BJ (cell line): ENCODE measurements around the gene ZNF385C. TPM values are rescaled to one million over a fixed set of nuclear protein-coding genes. Genes with fewer than 3 reads are reported as not detected.

Experiments used
- CTCF ChIA-PET: fragments of 350-600 bp; formaldehyde crosslinking; extraction: SDS; loops from one replicate; lab custom pipeline; 2021; ENCODE audit warnings: antibody characterized with exemption, inconsistent platforms; lab: Yijun Ruan, JAX
- POLR2A ChIA-PET: fragments of 300-600 bp; sonication (Branson Sonifier 250); formaldehyde crosslinking; extraction: SDS; loops from one replicate; lab custom pipeline; 2021; ENCODE audit warnings: antibody characterized with exemption; lab: Charles Lee
- DNase-seq: peaks from one replicate; pipeline ENCODE4 v3.0.0-alpha.2; 2011; ENCODE audit warnings: low read depth
- H3K27me3 ChIP-seq: 2 replicates; pipeline ENCODE4 v1.6.0; 2011; ENCODE audit warnings: low read length; ENCODE audit not compliant: control insufficient read depth, insufficient read depth
- H3K36me3 ChIP-seq: 2 replicates; pipeline ENCODE4 v1.5.1; 2011; ENCODE audit warnings: low read length; ENCODE audit not compliant: control insufficient read depth, insufficient read depth
- H3K4me3 ChIP-seq: 2 replicates; pipeline ENCODE4 v1.5.1; 2011; ENCODE audit warnings: low read depth, mild to moderate bottlenecking, control low read depth, low read length
- polyA plus RNA-seq: library from polyadenylated mRNA; depleted of rRNA; stranded (reverse); fragments of >200 nt; gene quantifications from 2 replicates; pipeline ENCODE4 v1.2.3, GENCODE V29; 2011
- TF ChIP-seq, protein P1 (sequence below): IDR thresholded peaks from 2 replicates; pipeline ENCODE4 v1.5.1; 2011; ENCODE audit warnings: low read depth, mild to moderate bottlenecking, control low read depth, inconsistent platforms, low read length, moderate library complexity; ENCODE audit not compliant: insufficient read depth

Gene ZNF385C
- polyA plus RNA-seq, 1 experiment, result not detected

DNA sequence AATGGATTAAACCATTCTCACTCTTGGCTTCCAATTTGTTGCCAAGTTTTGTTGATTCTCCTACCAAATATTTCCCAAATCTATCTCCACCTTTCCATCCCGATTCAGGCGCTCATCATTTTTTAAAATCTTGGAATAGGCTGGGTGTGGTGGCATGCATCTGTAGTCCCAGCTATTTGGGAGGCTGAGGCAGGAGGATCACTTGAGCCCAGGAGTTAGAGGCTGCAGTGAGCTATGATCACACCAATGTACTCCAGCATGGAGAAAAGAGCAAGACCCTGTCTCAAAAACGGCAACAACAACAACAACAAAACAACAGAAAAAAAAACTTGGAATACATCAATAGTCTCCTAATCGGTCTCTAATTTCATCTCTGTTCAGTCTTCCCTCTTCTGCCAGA is 79.3 kb downstream of the ZNF385C start:
- Histone ChIP-seq H3K4me3 (no peak overlapping the region), H3K27me3 (no peaks in the 10 kb centered on the region), H3K36me3 (peaks cover 11% of the 10 kb centered on the region)
- CTCF ChIA-PET, result interaction anchor here (1.3 to 9.3 kb wide), 8 partner anchors 21 to 169 kb away, joined by 3 to 61 read pairs (median 5); partner anchors contain the start of genes CNP and KAT2A
- TF ChIP-seq, protein P1, sequence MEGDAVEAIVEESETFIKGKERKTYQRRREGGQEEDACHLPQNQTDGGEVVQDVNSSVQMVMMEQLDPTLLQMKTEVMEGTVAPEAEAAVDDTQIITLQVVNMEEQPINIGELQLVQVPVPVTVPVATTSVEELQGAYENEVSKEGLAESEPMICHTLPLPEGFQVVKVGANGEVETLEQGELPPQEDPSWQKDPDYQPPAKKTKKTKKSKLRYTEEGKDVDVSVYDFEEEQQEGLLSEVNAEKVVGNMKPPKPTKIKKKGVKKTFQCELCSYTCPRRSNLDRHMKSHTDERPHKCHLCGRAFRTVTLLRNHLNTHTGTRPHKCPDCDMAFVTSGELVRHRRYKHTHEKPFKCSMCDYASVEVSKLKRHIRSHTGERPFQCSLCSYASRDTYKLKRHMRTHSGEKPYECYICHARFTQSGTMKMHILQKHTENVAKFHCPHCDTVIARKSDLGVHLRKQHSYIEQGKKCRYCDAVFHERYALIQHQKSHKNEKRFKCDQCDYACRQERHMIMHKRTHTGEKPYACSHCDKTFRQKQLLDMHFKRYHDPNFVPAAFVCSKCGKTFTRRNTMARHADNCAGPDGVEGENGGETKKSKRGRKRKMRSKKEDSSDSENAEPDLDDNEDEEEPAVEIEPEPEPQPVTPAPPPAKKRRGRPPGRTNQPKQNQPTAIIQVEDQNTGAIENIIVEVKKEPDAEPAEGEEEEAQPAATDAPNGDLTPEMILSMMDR, result no peak
- POLR2A ChIA-PET, result no interaction called here
- no peak for DNase-seq

DNA sequence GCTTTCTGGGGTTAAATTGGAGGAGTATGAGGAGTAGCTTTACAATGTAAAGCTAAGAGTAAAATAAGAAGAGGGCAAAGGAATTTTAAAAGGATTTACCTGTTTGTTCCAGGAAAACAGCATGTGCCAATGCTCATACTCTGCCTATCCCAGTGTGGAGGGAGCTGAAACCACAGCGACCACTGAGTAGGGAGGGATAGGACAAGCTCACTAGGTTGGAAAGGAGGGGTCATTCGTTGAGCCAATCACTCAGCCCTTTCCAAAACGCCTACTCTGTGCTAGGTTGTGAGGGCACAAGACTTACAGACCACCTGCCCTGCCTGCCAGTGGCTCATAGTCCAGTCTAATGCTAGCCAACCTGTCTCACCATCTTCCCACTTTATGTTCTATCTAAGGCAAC is 79.9 kb downstream of the ZNF385C start:
- TF ChIP-seq, protein P1, result no peak
- Histone ChIP-seq H3K4me3 (peak overlapping the region; percentile 89; the same call in 1 of the 2 replicates), H3K27me3 (no peaks in the 10 kb centered on the region), H3K36me3 (peaks cover 8% of the 10 kb centered on the region)
- ChIA-PET CTCF (interaction anchor here (0.6 to 9.3 kb wide), 12 partner anchors 8 to 509 kb away, joined by 3 to 61 read pairs (median 5); partner anchors contain the start of genes CNP and KAT2A), POLR2A (interaction anchor here (0.6 kb wide), 1 partner anchor 15 kb away, joined by 4 read pairs; no protein-coding TSS in a partner anchor)
- DNase-seq, result no peak

DNA sequence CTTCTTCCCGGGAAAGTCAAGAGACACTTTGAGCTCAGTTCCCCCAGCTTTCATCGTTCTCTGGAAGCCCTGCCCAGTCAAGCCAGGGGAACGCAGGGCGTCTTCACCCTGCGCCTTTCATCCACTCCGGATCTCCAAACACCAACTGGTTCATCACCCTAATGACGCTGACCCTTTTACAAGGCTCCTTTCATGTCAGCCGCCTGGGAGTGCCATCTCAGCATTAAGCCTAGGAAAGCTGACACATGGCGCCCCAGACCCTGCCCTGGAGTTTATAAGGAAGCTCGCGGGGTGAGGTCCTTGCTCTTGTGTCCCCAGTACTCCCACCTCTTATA is 80.4 kb downstream of the ZNF385C start:
- CTCF ChIA-PET, result interaction anchor here (0.6 to 5.5 kb wide), 10 partner anchors 8 to 510 kb away, joined by 3 to 59 read pairs (median 4); partner anchors contain the start of gene CNP
- no peak for DNase-seq
- TF ChIP-seq, protein P1, result no peak
- Histone ChIP-seq H3K4me3 (peak overlapping the region; percentile 89), H3K27me3 (no peaks in the 10 kb centered on the region), H3K36me3 (peaks cover 5% of the 10 kb centered on the region)
- POLR2A ChIA-PET, result interaction anchor here (0.5 to 0.9 kb wide), 4 partner anchors 15 to 51 kb away, joined by 4 to 10 read pairs (median 4); partner anchors contain the start of gene CNP

DNA sequence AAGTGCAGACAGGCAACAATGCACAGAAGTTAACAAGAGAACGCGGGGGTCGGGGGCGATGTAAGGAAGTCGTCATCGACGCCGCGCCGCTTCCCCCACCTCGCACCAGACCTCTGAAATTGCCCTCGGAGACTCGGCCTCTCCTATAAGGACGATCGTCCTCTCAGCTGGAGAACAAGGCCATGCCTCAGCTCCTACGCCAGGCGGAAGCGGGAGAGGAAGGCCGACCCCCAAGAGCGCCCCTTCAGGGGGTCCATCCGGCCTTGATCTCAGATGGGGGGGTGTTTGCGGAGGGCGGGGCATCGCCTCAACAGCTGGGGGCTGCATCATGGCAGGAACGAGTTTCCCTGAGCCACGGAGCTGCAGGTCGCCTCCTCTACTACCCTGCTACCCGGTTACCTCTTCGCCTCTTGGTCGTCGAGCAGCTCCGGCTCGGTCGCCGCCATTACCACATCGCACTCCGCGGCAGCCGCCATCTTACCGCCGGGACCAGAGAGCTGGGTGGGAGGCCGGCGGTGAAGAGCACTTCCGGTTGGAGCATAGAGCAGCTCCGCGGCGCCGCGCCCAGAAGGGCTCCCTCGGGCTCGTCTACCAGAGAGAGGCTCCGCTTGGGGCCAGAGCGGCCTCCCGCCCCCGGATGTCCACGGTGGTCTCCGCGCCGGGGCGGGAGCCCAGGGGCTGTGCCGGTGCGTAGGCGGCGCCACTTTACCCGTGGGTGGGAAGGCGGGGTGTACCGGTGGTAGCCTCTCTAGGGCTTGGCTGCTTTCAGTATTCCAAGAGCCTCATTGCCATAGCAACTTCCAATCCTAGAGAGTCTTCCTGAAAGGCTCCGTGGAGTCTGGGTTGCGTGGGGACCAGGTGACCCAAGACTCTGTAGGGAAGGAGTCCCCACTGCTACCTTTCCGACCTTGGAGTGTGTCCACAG is 81.1 kb downstream of the ZNF385C start, which contains the start of gene DNAJC7:
DNAJC7 (minus strand) TSS at position 499 of the 925 bp plus-strand sequence; CDS start at position 476, 23 bp downstream.
- DNase-seq, result peak; percentile 37
- peaks cover under 1% of the 10 kb centered on the region for H3K36me3 ChIP-seq
- peak within 1 kb of the TSS; percentile 89 for H3K4me3 ChIP-seq
- POLR2A ChIA-PET, result interaction anchor here (0.5 to 0.9 kb wide), 3 partner anchors 15 to 51 kb away, joined by 4 to 10 read pairs (median 5); partner anchors contain the start of gene CNP
- TF ChIP-seq, protein P1, result no peak
- CTCF ChIA-PET, result interaction anchor here (0.7 to 5.5 kb wide), 11 partner anchors 9 to 205 kb away, joined by 3 to 59 read pairs (median 4); partner anchors contain the start of gene CNP
- no peaks in the 10 kb centered on the region for H3K27me3 ChIP-seq
